ENCODE data around the gene SH3BP4.

SH3BP4 gene

DNA sequence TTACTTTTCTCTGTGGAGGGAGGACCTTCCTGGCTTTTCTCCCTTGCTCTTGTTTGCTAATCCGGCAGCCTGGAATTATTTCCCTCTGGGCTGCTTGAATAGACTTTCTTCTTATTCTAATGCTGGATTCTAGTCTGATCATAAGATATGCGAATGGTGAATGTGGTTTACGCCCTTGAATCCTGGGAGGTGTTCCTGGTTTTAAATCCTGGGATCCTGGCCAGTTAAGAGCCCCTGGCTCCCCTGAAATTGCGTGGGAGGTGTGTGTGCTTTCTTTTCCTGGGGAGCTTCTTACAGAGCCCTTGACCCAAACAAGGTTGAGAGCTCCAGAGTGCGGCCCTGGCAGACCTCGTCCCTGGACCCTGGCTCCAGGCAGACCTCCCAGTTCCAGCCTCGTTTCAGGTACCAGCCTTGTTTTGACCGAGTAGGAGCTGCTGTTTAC lies 2.8 kb downstream of the SH3BP4 start:
- H3K27ac ChIP-seq (ENCODE audit: low read length), result no peak overlapping the region
- H3K9me3 ChIP-seq (ENCODE audit: insufficient read depth, low read length), result no peaks in the 10 kb centered on the region
- no peaks in the 10 kb centered on the region for H3K36me3 ChIP-seq (replicated peaks; ENCODE audit: low read depth, low read length)
- H3K9ac ChIP-seq (ENCODE audit: low read length), result no peak overlapping the region
- no peaks in the 10 kb centered on the region for H3K27me3 ChIP-seq (ENCODE audit: low read depth, low read length)
- no peaks in the 10 kb centered on the region for H3K4me1 ChIP-seq (ENCODE audit: low read length)
- no peak overlapping the region for H3K4me3 ChIP-seq (ENCODE audit: low read length)
- no peaks in the 10 kb centered on the region for H4K20me1 ChIP-seq (ENCODE audit: insufficient read depth, low read length)
- H3K4me2 ChIP-seq (ENCODE audit: low read length), result no peak overlapping the region
- no peak for TF ChIP-seq EZH2phosphoT487 (IDR thresholded peaks at IDR 0.05; ENCODE audit: low read depth)
- no peak overlapping the region for H2AFZ ChIP-seq (ENCODE audit: low read depth, low read length)
- H3K79me2 ChIP-seq (ENCODE audit: low read length), result no peaks in the 10 kb centered on the region

- no peaks in the 10 kb centered on the region for H3K4me1 ChIP-seq (ENCODE audit: low read length)
- TF ChIP-seq CTCF (IDR thresholded peaks at IDR 0.05; ENCODE audit: low read depth, low read length), result no peak
- no peaks in the 10 kb centered on the region for H3K27me3 ChIP-seq (ENCODE audit: low read depth, low read length)
- H3K79me2 ChIP-seq (ENCODE audit: low read length), result no peaks in the 10 kb centered on the region
- H3K27ac ChIP-seq (ENCODE audit: low read length), result no peak overlapping the region
- H3K36me3 ChIP-seq (replicated peaks; ENCODE audit: low read depth, low read length), result no peaks in the 10 kb centered on the region
- H4K20me1 ChIP-seq (ENCODE audit: insufficient read depth, low read length), result no peaks in the 10 kb centered on the region
- H3K4me3 ChIP-seq (ENCODE audit: low read length), result no peak overlapping the region
- no peaks in the 10 kb centered on the region for H3K9me3 ChIP-seq (ENCODE audit: insufficient read depth, low read length)
- H2AFZ ChIP-seq (ENCODE audit: low read depth, low read length), result no peak overlapping the region
- H3K4me2 ChIP-seq (ENCODE audit: low read length), result no peak overlapping the region
- H3K9ac ChIP-seq (ENCODE audit: low read length), result no peak overlapping the region
Measured at GRCh38 chr2:234955091-234955591, 3.3 kb downstream of the SH3BP4 start.

DNA sequence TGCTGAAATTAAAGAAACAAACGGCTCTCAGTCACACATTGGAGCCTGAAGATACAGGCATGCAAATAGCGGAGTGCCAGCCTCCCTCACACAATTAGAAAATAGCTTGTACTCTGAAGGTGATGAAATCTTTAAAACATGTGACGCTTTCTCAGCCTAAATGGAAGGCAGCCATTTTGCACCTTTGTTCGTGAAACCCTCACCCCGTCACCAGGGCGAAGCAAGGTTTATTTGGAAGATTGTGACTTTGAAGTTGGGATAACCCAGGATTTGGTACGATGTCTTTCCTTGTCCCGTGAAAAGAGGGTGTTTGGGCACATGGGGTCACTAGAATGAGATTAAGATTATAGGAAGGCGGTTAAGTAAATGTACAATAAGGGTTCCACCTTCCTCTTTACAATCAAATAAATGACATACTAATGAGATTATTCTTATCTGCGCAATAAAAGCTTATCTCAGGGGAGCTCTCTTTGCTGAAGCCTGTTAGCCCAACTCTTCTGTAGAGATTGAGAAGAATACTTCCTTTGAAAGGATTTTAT lies 4.2 kb downstream of the SH3BP4 start:
- Histone ChIP-seq H3K4me3 (ENCODE audit: low read length) (no peak overlapping the region), H3K27ac (ENCODE audit: low read length) (no peak overlapping the region), H4K20me1 (ENCODE audit: insufficient read depth, low read length) (no peaks in the 10 kb centered on the region), H3K79me2 (ENCODE audit: low read length) (no peaks in the 10 kb centered on the region), H3K9me3 (ENCODE audit: insufficient read depth, low read length) (no peaks in the 10 kb centered on the region), H3K27me3 (ENCODE audit: low read depth, low read length) (no peaks in the 10 kb centered on the region), H2AFZ (ENCODE audit: low read depth, low read length) (no peak overlapping the region), H3K4me2 (ENCODE audit: low read length) (no peak overlapping the region), H3K36me3 (replicated peaks; ENCODE audit: low read depth, low read length) (no peaks in the 10 kb centered on the region), H3K9ac (ENCODE audit: low read length) (no peak overlapping the region), H3K4me1 (ENCODE audit: low read length) (no peaks in the 10 kb centered on the region)
- TF ChIP-seq CTCF (IDR thresholded peaks at IDR 0.05; ENCODE audit: low read depth, low read length) (no peak), EZH2phosphoT487 (IDR thresholded peaks at IDR 0.05; ENCODE audit: low read depth) (no peak)

DNA sequence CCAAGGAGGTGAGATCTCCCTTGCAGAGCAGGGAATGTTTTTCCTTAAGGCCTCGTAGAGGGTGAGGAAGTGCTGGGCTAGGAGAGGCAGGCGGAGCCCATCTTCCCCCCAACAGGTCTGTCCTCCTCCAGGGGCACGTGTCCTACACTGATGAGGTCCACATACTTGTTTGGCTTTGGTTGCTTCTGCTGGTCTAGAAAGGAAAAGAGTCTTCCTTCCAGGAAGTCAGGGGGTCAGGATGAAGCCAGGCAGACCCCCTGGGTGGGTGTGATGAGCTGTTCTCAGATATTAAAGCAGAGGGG lies 6.0 kb downstream of the SH3BP4 start:
- no peak overlapping the region for H3K4me2 ChIP-seq (ENCODE audit: low read length)
- TF ChIP-seq EZH2phosphoT487 (IDR thresholded peaks at IDR 0.05; ENCODE audit: low read depth) (no peak), CTCF (IDR thresholded peaks at IDR 0.05; ENCODE audit: low read depth, low read length) (no peak)
- H3K36me3 ChIP-seq (replicated peaks; ENCODE audit: low read depth, low read length), result no peaks in the 10 kb centered on the region
- H3K9ac ChIP-seq (ENCODE audit: low read length), result no peak overlapping the region
- no peaks in the 10 kb centered on the region for H3K9me3 ChIP-seq (ENCODE audit: insufficient read depth, low read length)
- H4K20me1 ChIP-seq (ENCODE audit: insufficient read depth, low read length), result no peaks in the 10 kb centered on the region
- no peak overlapping the region for H2AFZ ChIP-seq (ENCODE audit: low read depth, low read length)
- no peak overlapping the region for H3K4me3 ChIP-seq (ENCODE audit: low read length)
- no peaks in the 10 kb centered on the region for H3K79me2 ChIP-seq (ENCODE audit: low read length)
- H3K27me3 ChIP-seq (ENCODE audit: low read depth, low read length), result no peaks in the 10 kb centered on the region
- H3K4me1 ChIP-seq (ENCODE audit: low read length), result no peaks in the 10 kb centered on the region
- no peak overlapping the region for H3K27ac ChIP-seq (ENCODE audit: low read length)

DNA sequence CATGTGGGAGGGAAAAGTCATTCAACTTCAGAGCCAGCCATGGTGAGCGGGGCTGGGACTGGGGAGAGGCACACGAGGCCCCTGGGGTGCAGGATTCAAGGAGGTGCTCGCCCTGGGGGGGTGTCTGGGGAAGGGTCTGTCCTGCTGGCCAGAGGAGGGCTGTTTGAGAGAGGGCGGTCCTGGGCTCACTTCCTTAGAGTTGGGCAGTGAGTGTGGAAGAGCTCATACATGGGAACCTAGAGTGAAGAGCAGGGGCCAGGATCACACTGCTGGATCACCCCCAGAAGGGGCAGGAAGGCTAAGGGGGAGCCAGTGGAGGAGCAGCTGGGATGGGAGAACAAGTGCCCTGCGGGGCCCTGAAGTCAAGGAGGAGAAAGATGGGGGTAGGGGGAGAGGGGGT lies 6.5 kb downstream of the SH3BP4 start:
- Histone ChIP-seq H3K27me3 (ENCODE audit: low read depth, low read length) (no peaks in the 10 kb centered on the region), H3K9ac (ENCODE audit: low read length) (no peak overlapping the region), H3K27ac (ENCODE audit: low read length) (no peak overlapping the region), H3K4me3 (ENCODE audit: low read length) (no peak overlapping the region), H2AFZ (ENCODE audit: low read depth, low read length) (no peak overlapping the region), H3K36me3 (replicated peaks; ENCODE audit: low read depth, low read length) (no peaks in the 10 kb centered on the region), H3K4me2 (ENCODE audit: low read length) (no peak overlapping the region), H3K4me1 (ENCODE audit: low read length) (no peaks in the 10 kb centered on the region), H3K79me2 (ENCODE audit: low read length) (no peaks in the 10 kb centered on the region), H4K20me1 (ENCODE audit: insufficient read depth, low read length) (no peaks in the 10 kb centered on the region), H3K9me3 (ENCODE audit: insufficient read depth, low read length) (no peaks in the 10 kb centered on the region)
- TF ChIP-seq EZH2phosphoT487 (IDR thresholded peaks at IDR 0.05; ENCODE audit: low read depth) (no peak), CTCF (IDR thresholded peaks at IDR 0.05; ENCODE audit: low read depth, low read length) (no peak)
